ENCODE data around the gene ACTN1.
"Not testable (repeated sequence)": the region's sequence is repeated elsewhere in the genome, so short reads cannot be mapped to it uniquely, and the experiment has no call there.

Gene ACTN1

GRCh38 chr14:68853749-68854148 is 125.4 kb downstream of the ACTN1 start:
- no peaks in the 10 kb centered on the region for H3K27me3 ChIP-seq (ENCODE audit: insufficient read depth, insufficient read length)
- no peak overlapping the region for H3K4me3 ChIP-seq (ENCODE audit: insufficient read length, low read depth)
- TF ChIP-seq ZNF274 (IDR thresholded peaks at IDR 0.05; ENCODE audit: low read depth, low read length) (no peak), YY1 (IDR thresholded peaks at IDR 0.05; ENCODE audit: insufficient read depth, insufficient read length) (no peak), SUZ12 (IDR thresholded peaks at IDR 0.05; ENCODE audit: extremely low read depth, insufficient read depth, insufficient read length) (no peak)

DNA sequence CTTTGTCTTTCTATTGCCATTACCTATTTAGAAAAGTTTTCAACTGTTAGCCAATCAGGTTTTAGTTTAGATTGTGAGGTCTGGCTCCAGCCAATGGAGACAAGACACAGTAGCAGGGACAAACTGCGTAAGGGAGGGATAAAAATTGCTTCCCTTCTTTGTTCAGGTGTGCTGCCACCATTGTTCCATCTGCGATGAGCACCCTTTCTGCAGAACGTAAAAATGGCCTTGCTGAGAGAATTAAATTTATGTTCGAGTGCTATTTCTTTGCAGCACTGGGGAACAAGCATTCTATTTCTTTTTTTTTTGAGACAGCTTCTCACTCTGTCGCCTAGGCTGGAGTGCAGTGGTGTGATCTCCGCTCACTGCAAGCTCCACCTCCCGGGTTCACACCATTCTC is 126.6 kb downstream of the ACTN1 start:
- not testable (repeated sequence) for H3K4me3 ChIP-seq (ENCODE audit: insufficient read length, low read depth); H3K4me1 ChIP-seq (ENCODE audit: insufficient read depth, insufficient read length); H3K9ac ChIP-seq (ENCODE audit: insufficient read length, low read depth); DNase-seq (ENCODE audit: low read depth, low spot score); H3K36me3 ChIP-seq (ENCODE audit: insufficient read depth, insufficient read length, low read length); H3K9me3 ChIP-seq (ENCODE audit: insufficient read depth, low read length); H3K27me3 ChIP-seq (ENCODE audit: insufficient read depth, insufficient read length)

More at GRCh38 chr14:68853749-68854148, 125.4 kb downstream of the ACTN1 start:
- DNase-seq (ENCODE audit: low read depth, low spot score), result no peak
- Histone ChIP-seq H3K36me3 (ENCODE audit: insufficient read depth, insufficient read length, low read length) (no peaks in the 10 kb centered on the region), H3K9me3 (ENCODE audit: insufficient read depth, low read length) (no peaks in the 10 kb centered on the region; the same call in 1 of the 2 replicates), H3K9ac (ENCODE audit: insufficient read length, low read depth) (no peak overlapping the region), H3K4me1 (ENCODE audit: insufficient read depth, insufficient read length) (no peaks in the 10 kb centered on the region)

DNA sequence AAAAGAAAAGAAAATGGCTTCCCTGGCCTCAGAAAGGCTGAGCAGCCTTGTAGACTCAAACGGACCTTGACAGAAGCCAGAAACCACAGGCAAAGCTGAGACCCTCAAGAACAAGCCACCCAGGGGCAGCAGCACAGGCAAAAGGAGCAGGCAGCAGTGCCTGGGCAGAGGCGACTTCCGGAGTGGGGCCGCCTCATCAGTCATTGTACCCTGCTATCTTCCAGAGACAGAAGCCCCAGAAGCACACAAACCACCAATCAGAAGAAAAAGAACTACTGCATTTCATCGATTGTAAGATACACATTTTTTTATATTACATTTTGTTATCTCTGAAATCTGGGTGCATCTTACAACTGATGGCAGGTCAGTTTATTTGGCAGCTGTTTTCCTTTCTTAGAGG is 128.0 kb downstream of the ACTN1 start:
- no peaks in the 10 kb centered on the region; the same call in 1 of the 2 replicates for H3K9me3 ChIP-seq (ENCODE audit: insufficient read depth, low read length)

GRCh38 chr14:68849416-68849815 is 129.7 kb downstream of the ACTN1 start:
- Histone ChIP-seq H3K9me3 (ENCODE audit: insufficient read depth, low read length) (no peaks in the 10 kb centered on the region; the same call in 1 of the 2 replicates), H3K36me3 (ENCODE audit: insufficient read depth, insufficient read length, low read length) (no peaks in the 10 kb centered on the region), H3K27me3 (ENCODE audit: insufficient read depth, insufficient read length) (no peaks in the 10 kb centered on the region), H3K9ac (ENCODE audit: insufficient read length, low read depth) (no peak overlapping the region), H3K4me1 (ENCODE audit: insufficient read depth, insufficient read length) (no peaks in the 10 kb centered on the region), H3K4me3 (ENCODE audit: insufficient read length, low read depth) (no peak overlapping the region)
- no peak for TF ChIP-seq ZNF274 (IDR thresholded peaks at IDR 0.05; ENCODE audit: low read depth, low read length)
- TF ChIP-seq SUZ12 (IDR thresholded peaks at IDR 0.05; ENCODE audit: extremely low read depth, insufficient read depth, insufficient read length), result no peak
- DNase-seq (ENCODE audit: low read depth, low spot score), result no peak

More for the DNA sequence above, 128.0 kb downstream of the ACTN1 start:
- Histone ChIP-seq H3K4me3 (ENCODE audit: insufficient read length, low read depth) (no peak overlapping the region), H3K36me3 (ENCODE audit: insufficient read depth, insufficient read length, low read length) (no peaks in the 10 kb centered on the region), H3K27me3 (ENCODE audit: insufficient read depth, insufficient read length) (no peaks in the 10 kb centered on the region), H3K4me1 (ENCODE audit: insufficient read depth, insufficient read length) (no peaks in the 10 kb centered on the region), H3K9ac (ENCODE audit: insufficient read length, low read depth) (no peak overlapping the region)
- DNase-seq (ENCODE audit: low read depth, low spot score), result no peak
- TF ChIP-seq YY1 (IDR thresholded peaks at IDR 0.05; ENCODE audit: insufficient read depth, insufficient read length) (no peak), ZNF274 (IDR thresholded peaks at IDR 0.05; ENCODE audit: low read depth, low read length) (no peak)

GRCh38 chr14:68848253-68848652 is 130.8 kb downstream of the ACTN1 start:
- Histone ChIP-seq H3K9ac (ENCODE audit: insufficient read length, low read depth) (no peak overlapping the region), H3K4me3 (ENCODE audit: insufficient read length, low read depth) (no peak overlapping the region), H3K36me3 (ENCODE audit: insufficient read depth, insufficient read length, low read length) (no peaks in the 10 kb centered on the region), H3K27me3 (ENCODE audit: insufficient read depth, insufficient read length) (peaks cover 3% of the 10 kb centered on the region), H3K9me3 (ENCODE audit: insufficient read depth, low read length) (no peaks in the 10 kb centered on the region; the same call in 1 of the 2 replicates), H3K4me1 (ENCODE audit: insufficient read depth, insufficient read length) (no peaks in the 10 kb centered on the region)
- TF ChIP-seq ZNF274 (IDR thresholded peaks at IDR 0.05; ENCODE audit: low read depth, low read length) (no peak), YY1 (IDR thresholded peaks at IDR 0.05; ENCODE audit: insufficient read depth, insufficient read length) (no peak), SUZ12 (IDR thresholded peaks at IDR 0.05; ENCODE audit: extremely low read depth, insufficient read depth, insufficient read length) (no peak)
- DNase-seq (ENCODE audit: low read depth, low spot score), result no peak

- H3K9ac ChIP-seq (ENCODE audit: insufficient read length, low read depth); DNase-seq (ENCODE audit: low read depth, low spot score); H3K36me3 ChIP-seq (ENCODE audit: insufficient read depth, insufficient read length, low read length); H3K4me3 ChIP-seq (ENCODE audit: insufficient read length, low read depth); H3K27me3 ChIP-seq (ENCODE audit: insufficient read depth, insufficient read length); H3K4me1 ChIP-seq (ENCODE audit: insufficient read depth, insufficient read length); H3K9me3 ChIP-seq (ENCODE audit: insufficient read depth, low read length): not testable (repeated sequence)
These were observed 131.5 kb downstream of the ACTN1 start for GRCh38 chr14:68847640-68848039.

DNA sequence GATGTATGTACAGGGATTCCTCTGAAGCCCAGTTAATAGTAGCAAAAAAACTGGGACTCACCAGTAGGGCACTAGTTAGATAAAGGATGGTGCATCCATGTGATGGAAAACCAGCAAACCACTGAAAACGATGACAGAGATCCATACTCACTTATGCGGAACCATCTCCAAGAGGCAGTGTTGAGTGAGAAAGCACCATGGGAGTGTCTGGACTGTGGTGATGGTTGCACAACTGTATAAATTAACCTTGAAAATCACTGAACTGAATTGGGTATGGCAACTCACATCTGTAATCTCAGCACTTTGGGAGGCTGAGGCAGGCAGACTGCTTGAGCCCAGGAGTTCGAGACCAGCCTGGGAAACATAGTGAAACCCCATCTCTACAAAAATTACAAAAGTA is 132.6 kb downstream of the ACTN1 start:
- Histone ChIP-seq H3K9me3 (ENCODE audit: insufficient read depth, low read length) (no peaks in the 10 kb centered on the region), H3K36me3 (ENCODE audit: insufficient read depth, insufficient read length, low read length) (no peaks in the 10 kb centered on the region), H3K4me3 (ENCODE audit: insufficient read length, low read depth) (no peak overlapping the region), H3K27me3 (ENCODE audit: insufficient read depth, insufficient read length) (peaks cover 8% of the 10 kb centered on the region), H3K4me1 (ENCODE audit: insufficient read depth, insufficient read length) (no peaks in the 10 kb centered on the region), H3K9ac (ENCODE audit: insufficient read length, low read depth) (no peak overlapping the region)
- no peak for TF ChIP-seq YY1 (IDR thresholded peaks at IDR 0.05; ENCODE audit: insufficient read depth, insufficient read length)
- no peak for TF ChIP-seq SUZ12 (IDR thresholded peaks at IDR 0.05; ENCODE audit: extremely low read depth, insufficient read depth, insufficient read length)
- TF ChIP-seq ZNF274 (IDR thresholded peaks at IDR 0.05; ENCODE audit: low read depth, low read length), result no peak
- no peak for DNase-seq (ENCODE audit: low read depth, low spot score)

DNA sequence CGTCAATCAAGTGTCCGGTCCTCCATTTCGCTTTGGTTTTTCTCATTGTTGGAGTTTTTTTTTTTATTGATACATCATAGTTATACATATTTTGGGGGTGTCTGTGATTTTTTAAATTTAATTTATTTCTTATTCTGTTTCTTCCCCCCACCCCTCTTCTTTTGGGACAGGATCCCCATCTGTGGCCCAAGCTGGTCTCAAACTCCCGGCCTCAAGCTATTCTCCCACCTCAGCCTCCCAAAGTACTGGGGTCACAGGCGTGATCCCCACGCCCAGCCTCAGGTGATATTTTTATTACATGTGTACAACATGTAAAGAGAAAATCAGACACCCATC is 134.9 kb downstream of the ACTN1 start:
- Histone ChIP-seq H3K9ac (ENCODE audit: insufficient read length, low read depth) (no peak overlapping the region), H3K27me3 (ENCODE audit: insufficient read depth, insufficient read length) (peaks cover 8% of the 10 kb centered on the region), H3K9me3 (ENCODE audit: insufficient read depth, low read length) (no peaks in the 10 kb centered on the region), H3K36me3 (ENCODE audit: insufficient read depth, insufficient read length, low read length) (no peaks in the 10 kb centered on the region), H3K4me3 (ENCODE audit: insufficient read length, low read depth) (peak overlapping the region; percentile 40), H3K4me1 (ENCODE audit: insufficient read depth, insufficient read length) (no peaks in the 10 kb centered on the region)
- TF ChIP-seq YY1 (IDR thresholded peaks at IDR 0.05; ENCODE audit: insufficient read depth, insufficient read length) (no peak), ZNF274 (IDR thresholded peaks at IDR 0.05; ENCODE audit: low read depth, low read length) (no peak), SUZ12 (IDR thresholded peaks at IDR 0.05; ENCODE audit: extremely low read depth, insufficient read depth, insufficient read length) (no peak)
- DNase-seq (ENCODE audit: low read depth, low spot score), result no peak

Measured in NT2/D1 (cell line).